Astrocyte (in vitro differentiated cells and primary cell): Measurements from ENCODE around the gene KCNC2. TPM values are rescaled to one million over a fixed set of nuclear protein-coding genes. Genes with fewer than 3 reads are reported as not detected.

Source experiments
- DNase-seq: peaks from one replicate; pipeline ENCODE4 v3.0.0-alpha.2; 2010; ENCODE audit warnings: low read depth
- FAIRE-seq: peaks from 2 replicates; lab custom pipeline; 2011; peaks lifted over from hg19 to GRCh38; lab: Jason Lieb, UNC
- H2AFZ ChIP-seq: 2 replicates; pipeline ENCODE4 v1.6.0; 2012; ENCODE audit warnings: low read depth, low read length, inconsistent platforms
- H3K27ac ChIP-seq: 2 replicates; pipeline ENCODE4 v1.5.1; 2011; ENCODE audit warnings: low read depth, low read length, inconsistent platforms
- H3K27me3 ChIP-seq: 2 replicates; pipeline ENCODE4 v1.6.0; 2011; ENCODE audit warnings: low read length, inconsistent platforms; ENCODE audit not compliant: insufficient read depth
- H3K36me3 ChIP-seq: 2 replicates; pipeline ENCODE4 v1.5.1; 2011; ENCODE audit warnings: low read length, inconsistent platforms; ENCODE audit not compliant: insufficient read depth
- H3K4me1 ChIP-seq: 2 replicates; pipeline ENCODE4 v1.5.1; 2011; ENCODE audit warnings: low read length, inconsistent platforms; ENCODE audit not compliant: insufficient read depth
- H3K4me2 ChIP-seq: 2 replicates; pipeline ENCODE4 v1.6.0; 2012; ENCODE audit warnings: low read length, inconsistent platforms
- H3K4me3 ChIP-seq: 2 replicates; pipeline ENCODE4 v1.5.1; 2011; ENCODE audit warnings: low read depth, mild to moderate bottlenecking, low read length, inconsistent platforms; ENCODE audit not compliant: insufficient read depth
- H3K79me2 ChIP-seq: 2 replicates; pipeline ENCODE4 v1.6.0; 2012; ENCODE audit warnings: mild to moderate bottlenecking, low read length, inconsistent platforms; ENCODE audit not compliant: insufficient read depth
- H3K9ac ChIP-seq: 2 replicates; pipeline ENCODE4 v1.6.0; 2012; ENCODE audit warnings: mild to moderate bottlenecking, low read length, inconsistent platforms
- H3K9me3 ChIP-seq: 2 replicates; pipeline ENCODE4 v1.5.1; 2012; ENCODE audit warnings: low read depth, mild to moderate bottlenecking, low read length, inconsistent platforms; ENCODE audit not compliant: insufficient read depth
- H4K20me1 ChIP-seq: 2 replicates; pipeline ENCODE4 v1.6.0; 2012; ENCODE audit warnings: low read length, inconsistent platforms; ENCODE audit not compliant: insufficient read depth
- H3K27ac Mint-ChIP-seq: one replicate; pipeline ENCODE4 v1.8.0; 2021; ENCODE audit warnings: mild to moderate bottlenecking, mixed read lengths; ENCODE audit not compliant: unreplicated experiment
- H3K27me3 Mint-ChIP-seq: one replicate; pipeline ENCODE4 v1.8.0; 2021; ENCODE audit warnings: low read depth, mixed read lengths; ENCODE audit not compliant: unreplicated experiment
- H3K36me3 Mint-ChIP-seq: one replicate; pipeline ENCODE4 v1.8.0; 2021; ENCODE audit warnings: low read depth, mixed read lengths; ENCODE audit not compliant: unreplicated experiment
- H3K4me1 Mint-ChIP-seq: one replicate; pipeline ENCODE4 v1.8.0; 2021; ENCODE audit warnings: low read depth, mixed read lengths; ENCODE audit not compliant: unreplicated experiment
- H3K4me3 Mint-ChIP-seq: one replicate; pipeline ENCODE4 v1.8.0; 2021; ENCODE audit warnings: mild to moderate bottlenecking, moderate library complexity, mixed read lengths; ENCODE audit not compliant: unreplicated experiment
- H3K9me3 Mint-ChIP-seq: one replicate; pipeline ENCODE4 v1.8.0; 2021; ENCODE audit warnings: mild to moderate bottlenecking, mixed read lengths; ENCODE audit not compliant: unreplicated experiment
- CTCF ChIP-seq: IDR thresholded peaks from 2 replicates; pipeline ENCODE4 v1.5.1; 2011; ENCODE audit warnings: low read depth, mild to moderate bottlenecking, inconsistent platforms, low read length, moderate library complexity; ENCODE audit not compliant: insufficient read depth
- EZH2 ChIP-seq: IDR thresholded peaks from 2 replicates; pipeline ENCODE4 v1.6.1; 2012; ENCODE audit warnings: mild to moderate bottlenecking, low read length, inconsistent platforms; ENCODE audit not compliant: insufficient read depth
- total RNA-seq: library from RNA; stranded (reverse); gene quantifications from 2 replicates; pipeline ENCODE4 v1.2.1, GENCODE V29; 2021

KCNC2 gene
- total RNA-seq, 1 donor from 2014 or later: not detected

- H3K9me3 Mint-ChIP-seq: no peaks in the 10 kb centered on the region
- no peaks in the 10 kb centered on the region for H3K4me1 ChIP-seq
- no peak overlapping the region for H3K4me2 ChIP-seq
- no peak overlapping the region for H3K4me3 ChIP-seq
- no peaks in the 10 kb centered on the region for H3K27me3 ChIP-seq
- H3K36me3 ChIP-seq: no peaks in the 10 kb centered on the region
- H3K4me1 Mint-ChIP-seq: peaks cover 4% of the 10 kb centered on the region
- TF ChIP-seq EZH2 (no peak), CTCF (no peak)
- H3K27ac Mint-ChIP-seq: no peak overlapping the region
- H2AFZ ChIP-seq: no peak overlapping the region
- H4K20me1 ChIP-seq: no peaks in the 10 kb centered on the region
- H3K4me3 Mint-ChIP-seq: no peak overlapping the region
- no peaks in the 10 kb centered on the region for H3K79me2 ChIP-seq
- H3K36me3 Mint-ChIP-seq: no peaks in the 10 kb centered on the region
- H3K27ac ChIP-seq: no peak overlapping the region
- no peak for DNase-seq
- H3K9me3 ChIP-seq: no peaks in the 10 kb centered on the region
- H3K9ac ChIP-seq: no peak overlapping the region
- no peaks in the 10 kb centered on the region for H3K27me3 Mint-ChIP-seq
- no peak for FAIRE-seq
Observed at GRCh38 chr12:75170640-75171185, 38.9 kb downstream of the KCNC2 start.

- no peaks in the 10 kb centered on the region for H3K9me3 Mint-ChIP-seq
- Histone ChIP-seq H3K79me2 (no peaks in the 10 kb centered on the region), H3K4me1 (no peaks in the 10 kb centered on the region), H3K9me3 (no peaks in the 10 kb centered on the region), H3K9ac (no peak overlapping the region), H3K36me3 (no peaks in the 10 kb centered on the region), H3K27me3 (no peaks in the 10 kb centered on the region), H3K4me2 (no peak overlapping the region), H4K20me1 (no peaks in the 10 kb centered on the region), H3K27ac (no peak overlapping the region), H3K4me3 (no peak overlapping the region), H2AFZ (no peak overlapping the region)
- H3K4me1 Mint-ChIP-seq: peaks cover 2% of the 10 kb centered on the region
- FAIRE-seq: no peak
- H3K4me3 Mint-ChIP-seq: no peak overlapping the region
- H3K27me3 Mint-ChIP-seq: no peaks in the 10 kb centered on the region
- H3K27ac Mint-ChIP-seq: no peak overlapping the region
- DNase-seq: no peak
- no peaks in the 10 kb centered on the region for H3K36me3 Mint-ChIP-seq
- TF ChIP-seq EZH2 (no peak), CTCF (no peak)
Observed at GRCh38 chr12:75162845-75163244, 46.8 kb downstream of the KCNC2 start.

GRCh38 chr12:75161488-75161887, 48.2 kb downstream of the KCNC2 start:
- no peaks in the 10 kb centered on the region for H3K9me3 Mint-ChIP-seq
- Histone ChIP-seq H3K9me3 (no peaks in the 10 kb centered on the region), H3K36me3 (no peaks in the 10 kb centered on the region), H3K4me2 (no peak overlapping the region), H3K27ac (no peak overlapping the region), H2AFZ (no peak overlapping the region), H3K4me1 (no peaks in the 10 kb centered on the region), H4K20me1 (no peaks in the 10 kb centered on the region), H3K4me3 (no peak overlapping the region), H3K9ac (no peak overlapping the region), H3K27me3 (no peaks in the 10 kb centered on the region), H3K79me2 (no peaks in the 10 kb centered on the region)
- no peak overlapping the region for H3K4me3 Mint-ChIP-seq
- peaks cover 2% of the 10 kb centered on the region for H3K4me1 Mint-ChIP-seq
- no peaks in the 10 kb centered on the region for H3K27me3 Mint-ChIP-seq
- TF ChIP-seq EZH2 (no peak), CTCF (no peak)
- H3K36me3 Mint-ChIP-seq: no peaks in the 10 kb centered on the region
- DNase-seq (no peak), FAIRE-seq (no peak)
- H3K27ac Mint-ChIP-seq: no peak overlapping the region
